CD4-positive, alpha-beta T cell (primary cell): ENCODE measurements around the gene RNF126. TPM values are rescaled to one million over a fixed set of nuclear protein-coding genes. Genes with fewer than 3 reads are reported as not detected.

Experiments used
- ATAC-seq: fragments of 200-7000 bp; cut with Tn5 transposase; one replicate; pipeline ENCODE4 v1.10.0; 2022; ENCODE audit warnings: mild to moderate bottlenecking; ENCODE audit not compliant: poor library complexity
- CTCF ChIA-PET: fragments of 350-600 bp; sonication (Branson Sonifier 250); formaldehyde crosslinking; loops from one replicate; lab custom pipeline; 2021; ENCODE audit warnings: antibody characterized with exemption, inconsistent platforms; lab: Charles Lee
- POLR2A ChIA-PET: fragments of 350-600 bp; sonication (Branson Sonifier 250); formaldehyde crosslinking; loops from one replicate; lab custom pipeline; 2021; ENCODE audit warnings: antibody characterized with exemption, inconsistent platforms; lab: Charles Lee
- DNase-seq, 14 experiments: peaks; one replicate each; pipeline ENCODE4 v3.0.0-alpha.2; 2013 to 2020; ENCODE audit warnings: mixed read lengths in 2 of 14
- H3K27ac ChIP-seq, 2 donors: one replicate each; pipeline versions ENCODE4 v1.5.1 to v1.7.0; 2013; ENCODE audit warnings: low read length in 2 of 2, low read depth in 1 of 2, mild to moderate bottlenecking in 1 of 2
- H3K27me3 ChIP-seq, 2 experiments: 1 replicate in 1 of 2; 2 replicates in 1 of 2; pipeline versions ENCODE4 v1.6.1 to v1.7.0; 2013; ENCODE audit warnings: low read length in 2 of 2, control low read depth in 1 of 2, mild to moderate bottlenecking in 1 of 2, moderate library complexity in 1 of 2; ENCODE audit not compliant: insufficient read depth in 2 of 2, control insufficient read depth in 1 of 2
- H3K36me3 ChIP-seq: one replicate; pipeline ENCODE4 v1.6.1; 2013; ENCODE audit warnings: low read length, control low read depth; ENCODE audit not compliant: insufficient read depth
- H3K4me1 ChIP-seq: one replicate; pipeline ENCODE4 v1.6.1; 2013; ENCODE audit warnings: low read length, control low read depth; ENCODE audit not compliant: insufficient read depth
- H3K4me3 ChIP-seq: one replicate; pipeline ENCODE4 v1.5.1; 2013; ENCODE audit warnings: mild to moderate bottlenecking, low read length, moderate library complexity
- H3K9me3 ChIP-seq, 2 experiments: 1 replicate in 1 of 2; 2 replicates in 1 of 2; pipeline versions ENCODE4 v1.6.1 to v1.7.0; 2013; ENCODE audit warnings: low read length in 2 of 2, mild to moderate bottlenecking in 2 of 2, control low read depth in 1 of 2, moderate library complexity in 1 of 2; ENCODE audit not compliant: control insufficient read depth in 1 of 2, insufficient read depth in 1 of 2
- H3K27ac Mint-ChIP-seq: one replicate; pipeline ENCODE4 v1.8.0; 2020; ENCODE audit warnings: mixed read lengths
- H3K27me3 Mint-ChIP-seq: one replicate; pipeline ENCODE4 v1.8.0; 2021; ENCODE audit warnings: mixed read lengths
- H3K36me3 Mint-ChIP-seq: one replicate; pipeline ENCODE4 v1.8.0; 2021; ENCODE audit warnings: low read depth, mixed read lengths
- H3K4me1 Mint-ChIP-seq: one replicate; pipeline ENCODE4 v1.8.0; 2021; ENCODE audit warnings: low read depth, mixed read lengths
- H3K4me3 Mint-ChIP-seq: one replicate; pipeline ENCODE4 v1.8.0; 2020; ENCODE audit warnings: mild to moderate bottlenecking, mixed read lengths
- H3K9me3 Mint-ChIP-seq: one replicate; pipeline ENCODE4 v1.8.0; 2020; ENCODE audit warnings: mixed read lengths
- CTCF ChIP-seq: fragments of 200-600 bp; IDR thresholded peaks from one replicate; pipeline ENCODE4 v1.8.0; 2022; ENCODE audit warnings: antibody characterized with exemption, mild to moderate bottlenecking
- intact Hi-C, 2 experiments: fragments of 100-400 bp; cut with DNase I in 1 of 2; cut with micrococcal nuclease in 1 of 2; formaldehyde crosslinking; loops; one replicate each; pipeline versions ENCODE4 v1.15.1 to v1.9.0; 2023 to 2025; cut with DNase I, micrococcal nuclease
- total RNA-seq, 174 experiments: library from RNA in 2 of 174; stranded (reverse) in 2 of 174; gene quantifications; one replicate each; pipeline ENCODE4 v1.2.3 and lab custom pipeline; 2021 to 2026

Gene RNF126
- total RNA-seq, 2 experiments from 2014 or later, result 112 to 119 TPM

GRCh38 chr19:679418-680286, 16.6 kb upstream of the RNF126 start:
- TF ChIP-seq CTCF, result no peak
- CTCF ChIA-PET, result interaction anchor here (0.7 to 2.7 kb wide), 7 partner anchors 12 to 173 kb away, joined by 3 to 17 read pairs (median 8); no protein-coding TSS in a partner anchor
- no peak for ATAC-seq

GRCh38 chr19:678791-679388, 15.9 kb upstream of the RNF126 start:
- H3K9me3 Mint-ChIP-seq, result no peaks in the 10 kb centered on the region
- Histone ChIP-seq H3K27ac (no peak overlapping the region), H3K27me3 (peaks cover 25 to 27% of the 10 kb centered on the region in 2 experiments), H3K36me3 (no peaks in the 10 kb centered on the region), H3K4me1 (peaks cover 40% of the 10 kb centered on the region), H3K9me3 (peaks cover 0 to 34% of the 10 kb centered on the region in 2 experiments), H3K4me3 (no peak overlapping the region)
- intact Hi-C loops, result no loop called here
- no peak for ATAC-seq
- DNase-seq, result peak in 1 of 14 experiments; percentile 44
- POLR2A ChIA-PET, result interaction anchor here (1.2 to 4.4 kb wide), 3 partner anchors 16 to 97 kb away, joined by 3 to 45 read pairs (median 19); partner anchors contain the start of gene RNF126
- H3K4me3 Mint-ChIP-seq, result peak overlapping the region; percentile 76
- no peak for TF ChIP-seq CTCF
- peak overlapping the region; percentile 33 for H3K27ac Mint-ChIP-seq
- H3K27me3 Mint-ChIP-seq, result peaks cover 14% of the 10 kb centered on the region
- CTCF ChIA-PET, result interaction anchor here (1.0 to 2.7 kb wide), 4 partner anchors 55 to 173 kb away, joined by 4 to 14 read pairs (median 8); no protein-coding TSS in a partner anchor
- no peaks in the 10 kb centered on the region for H3K36me3 Mint-ChIP-seq
- H3K4me1 Mint-ChIP-seq, result peaks cover 5% of the 10 kb centered on the region

More at GRCh38 chr19:679418-680286, 16.6 kb upstream of the RNF126 start:
- intact Hi-C loops, result loop anchor here (1.0 to 5.0 kb wide), 6 partner anchors 16 to 107 kb away; partner anchors contain the start of genes RNF126 (in 2 of the 2), BSG (in 1 of the 2) and POLRMT (in 1 of the 2)
- no peak overlapping the region for H3K27ac Mint-ChIP-seq
- Histone ChIP-seq H3K27me3 (peaks cover 19% of the 10 kb centered on the region in 2 experiments), H3K36me3 (no peaks in the 10 kb centered on the region), H3K4me3 (peak overlapping the region; percentile 50), H3K27ac (no peak overlapping the region), H3K9me3 (peaks cover 0 to 34% of the 10 kb centered on the region in 2 experiments), H3K4me1 (peaks cover 40% of the 10 kb centered on the region)
- no peaks in the 10 kb centered on the region for H3K36me3 Mint-ChIP-seq
- POLR2A ChIA-PET, result interaction anchor here (0.6 to 4.4 kb wide), 7 partner anchors 16 to 173 kb away, joined by 3 to 45 read pairs (median 5); partner anchors contain the start of genes CDC34, PTBP1 and RNF126
- peak overlapping the region; percentile 76 for H3K4me3 Mint-ChIP-seq
- H3K4me1 Mint-ChIP-seq, result peaks cover 5% of the 10 kb centered on the region
- H3K27me3 Mint-ChIP-seq, result peaks cover 11% of the 10 kb centered on the region
- H3K9me3 Mint-ChIP-seq, result no peaks in the 10 kb centered on the region
- peak in 6 of 14 experiments; percentile 17 to 74 (median 40) for DNase-seq
